ENCODE results near the gene ZNF276. TPM values are rescaled to one million over a fixed set of nuclear protein-coding genes. Genes with fewer than 3 reads are reported as not detected.
"Not testable (repeated sequence)": the region's sequence is repeated elsewhere in the genome, so short reads cannot be mapped to it uniquely, and the experiment has no call there.

ZNF276 gene, protein sequence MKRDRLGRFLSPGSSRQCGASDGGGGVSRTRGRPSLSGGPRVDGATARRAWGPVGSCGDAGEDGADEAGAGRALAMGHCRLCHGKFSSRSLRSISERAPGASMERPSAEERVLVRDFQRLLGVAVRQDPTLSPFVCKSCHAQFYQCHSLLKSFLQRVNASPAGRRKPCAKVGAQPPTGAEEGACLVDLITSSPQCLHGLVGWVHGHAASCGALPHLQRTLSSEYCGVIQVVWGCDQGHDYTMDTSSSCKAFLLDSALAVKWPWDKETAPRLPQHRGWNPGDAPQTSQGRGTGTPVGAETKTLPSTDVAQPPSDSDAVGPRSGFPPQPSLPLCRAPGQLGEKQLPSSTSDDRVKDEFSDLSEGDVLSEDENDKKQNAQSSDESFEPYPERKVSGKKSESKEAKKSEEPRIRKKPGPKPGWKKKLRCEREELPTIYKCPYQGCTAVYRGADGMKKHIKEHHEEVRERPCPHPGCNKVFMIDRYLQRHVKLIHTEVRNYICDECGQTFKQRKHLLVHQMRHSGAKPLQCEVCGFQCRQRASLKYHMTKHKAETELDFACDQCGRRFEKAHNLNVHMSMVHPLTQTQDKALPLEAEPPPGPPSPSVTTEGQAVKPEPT
- 9.3 to 17.9 TPM (median 11.3 TPM) in 3 replicates for polyA plus RNA-seq
- polyA plus RNA-seq (2011; ENCODE audit: low read depth): 19.4 TPM
- polyA plus RNA-seq (2011; cell fraction: cytosol; rRNA removed): 3.4 and 7.4 TPM in 2 replicates
- polyA plus RNA-seq (2011; cell fraction: nucleus; rRNA removed): 48.4 and 58.6 TPM in 2 replicates
- polyA plus RNA-seq (2012; ENCODE audit: low replicate concordance): 10.5 and 13.0 TPM in 2 replicates
- polyA minus RNA-seq: 5.7 to 36.2 TPM (median 17.6 TPM) in 3 replicates
- 8.1 TPM for polyA minus RNA-seq (2011; cell fraction: cytosol; rRNA and poly(A)+ RNA removed)
- 21.3 and 26.8 TPM in 2 replicates for polyA minus RNA-seq (2011; cell fraction: nucleus; rRNA and poly(A)+ RNA removed)

DNA sequence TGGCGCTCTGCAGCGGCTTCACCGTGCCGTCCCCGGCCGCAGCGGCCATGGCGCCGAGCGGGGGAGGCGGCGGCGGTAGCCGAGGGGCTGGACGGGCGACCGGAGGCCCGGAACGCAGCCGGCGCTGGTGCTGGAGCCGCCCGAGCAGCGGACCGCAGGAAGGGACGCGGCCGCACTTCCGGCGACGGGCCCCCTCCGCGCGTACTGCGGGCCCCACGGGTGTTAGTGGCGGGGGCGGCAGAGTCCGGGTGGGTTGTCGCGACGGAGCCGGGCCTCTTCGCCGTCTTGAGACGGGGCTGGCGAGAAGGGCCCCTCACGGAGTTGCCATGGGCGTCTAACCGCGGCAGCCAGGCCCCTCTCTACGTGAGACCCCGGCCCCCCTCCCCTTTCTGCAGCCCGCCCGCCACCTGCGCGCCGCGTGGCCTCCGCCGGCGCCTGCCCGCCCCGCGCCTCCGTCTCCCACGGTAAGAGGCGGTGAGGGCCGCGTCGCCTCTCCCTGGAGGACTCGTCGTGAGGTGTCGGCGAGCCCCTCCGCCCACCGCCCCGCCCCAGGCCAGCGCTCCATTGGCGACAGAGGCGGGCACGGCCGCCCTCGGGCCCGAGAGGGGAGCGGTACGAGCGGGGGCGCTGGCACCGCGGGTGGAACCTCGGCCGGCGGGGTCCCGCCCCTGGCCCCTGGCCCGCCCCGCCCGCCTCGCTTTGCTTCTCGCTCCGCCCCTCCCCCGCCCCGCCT lies at the start of gene ZNF276, which contains the start of gene VPS9D1:
TSS of gene ZNF276 (plus strand) at position 725 of the 733 bp plus-strand sequence. CDS start 104 bp downstream, outside the sequence.
TSS of gene VPS9D1 (minus strand) at position 86 of the 733 bp plus-strand sequence. CDS start at position 49, 37 bp downstream.
- Histone ChIP-seq H3K9me3 (ENCODE audit: control insufficient read depth, low read depth, low read length) (no peaks in the 10 kb centered on the region), H4K20me1 (ENCODE audit: control insufficient read depth, extremely low read depth, insufficient read depth, low read length) (peaks cover 12% of the 10 kb centered on the region), H3K36me3 (ENCODE audit: control insufficient read depth in 2 of 2, extremely low read depth in 1 of 2, insufficient read depth in 2 of 2, low read length in 2 of 2) (peaks cover 5 to 14% of the 10 kb centered on the region in 2 experiments), H3K4me1 (ENCODE audit: control insufficient read depth, extremely low read depth, insufficient read depth, low read length) (peaks cover 32% of the 10 kb centered on the region), H2AFZ (ENCODE audit: control insufficient read depth, low read length) (peak within 1 kb of the TSS; percentile 46), H3K4me3 (ENCODE audit: control insufficient read depth in 2 of 3, extremely low read depth in 1 of 3, insufficient read depth in 2 of 3, low read depth in 1 of 3, low read length in 3 of 3) (peak within 1 kb of the TSS; percentile 64 to 84 (median 83)), H3K27me3 (ENCODE audit: control insufficient read depth, extremely low read depth, insufficient read depth, low read length) (no peaks in the 10 kb centered on the region), H3K4me2 (ENCODE audit: control insufficient read depth, extremely low read depth, insufficient read depth, low read depth, low read length) (peak within 1 kb of the TSS; percentile 97), H3K79me2 (ENCODE audit: control insufficient read depth, insufficient read depth, low read length) (peaks cover 19% of the 10 kb centered on the region), H3K9me1 (ENCODE audit: control insufficient read depth, extremely low read depth, insufficient read depth, low read length) (no peaks in the 10 kb centered on the region), H3K9ac (ENCODE audit: control insufficient read depth, extremely low read depth, insufficient read depth, low read length) (peak within 1 kb of the TSS; percentile 74), H3K27ac (ENCODE audit: control insufficient read depth, insufficient read depth, low read length) (peak within 1 kb of the TSS; percentile 52)
- FAIRE-seq (no peak), DNase-seq (ENCODE audit: low read depth, low spot score) (no peak)
- no peak for TF ChIP-seq EZH2 (IDR thresholded peaks at IDR 0.05; ENCODE audit: low read length)
- TF ChIP-seq, protein P1, sequence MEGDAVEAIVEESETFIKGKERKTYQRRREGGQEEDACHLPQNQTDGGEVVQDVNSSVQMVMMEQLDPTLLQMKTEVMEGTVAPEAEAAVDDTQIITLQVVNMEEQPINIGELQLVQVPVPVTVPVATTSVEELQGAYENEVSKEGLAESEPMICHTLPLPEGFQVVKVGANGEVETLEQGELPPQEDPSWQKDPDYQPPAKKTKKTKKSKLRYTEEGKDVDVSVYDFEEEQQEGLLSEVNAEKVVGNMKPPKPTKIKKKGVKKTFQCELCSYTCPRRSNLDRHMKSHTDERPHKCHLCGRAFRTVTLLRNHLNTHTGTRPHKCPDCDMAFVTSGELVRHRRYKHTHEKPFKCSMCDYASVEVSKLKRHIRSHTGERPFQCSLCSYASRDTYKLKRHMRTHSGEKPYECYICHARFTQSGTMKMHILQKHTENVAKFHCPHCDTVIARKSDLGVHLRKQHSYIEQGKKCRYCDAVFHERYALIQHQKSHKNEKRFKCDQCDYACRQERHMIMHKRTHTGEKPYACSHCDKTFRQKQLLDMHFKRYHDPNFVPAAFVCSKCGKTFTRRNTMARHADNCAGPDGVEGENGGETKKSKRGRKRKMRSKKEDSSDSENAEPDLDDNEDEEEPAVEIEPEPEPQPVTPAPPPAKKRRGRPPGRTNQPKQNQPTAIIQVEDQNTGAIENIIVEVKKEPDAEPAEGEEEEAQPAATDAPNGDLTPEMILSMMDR (optimal IDR thresholded peaks at IDR 0.05 in 1 of 3, IDR thresholded peaks at IDR 0.05 in 1 of 3, conservative IDR thresholded peaks at IDR 0.05 in 1 of 3; ENCODE audit: extremely low read depth in 1 of 3, insufficient read depth in 2 of 3, low read length in 3 of 3): no peak
- dilution Hi-C loops (cut with MboI; ENCODE audit: extremely low pct_ligation_motif_present, low sequenced_read_pairs): no loop called here

DNA sequence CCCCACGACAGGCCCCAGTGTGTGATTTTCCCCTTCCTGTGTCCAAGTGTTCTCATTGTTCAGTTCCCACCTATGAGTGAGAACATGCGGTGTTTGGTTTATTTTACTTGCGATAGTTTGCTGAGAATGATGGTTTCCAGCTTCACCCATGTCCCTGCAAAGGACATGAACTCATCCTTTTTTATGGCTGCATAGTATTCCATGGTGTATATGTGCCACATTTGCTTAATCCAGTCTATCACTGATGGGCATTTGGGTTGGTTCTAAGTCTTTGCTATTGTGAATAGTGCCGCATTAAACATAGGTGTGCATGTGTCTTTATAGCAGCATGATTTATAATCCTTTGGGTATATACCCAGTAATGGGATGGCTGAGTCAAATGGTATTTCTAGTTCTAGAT lies 49.8 kb upstream of the ZNF276 start:
- H3K9me3 ChIP-seq (ENCODE audit: control insufficient read depth, low read depth, low read length); H3K4me2 ChIP-seq (ENCODE audit: control insufficient read depth, extremely low read depth, insufficient read depth, low read depth, low read length); H4K20me1 ChIP-seq (ENCODE audit: control insufficient read depth, extremely low read depth, insufficient read depth, low read length); H3K27me3 ChIP-seq (ENCODE audit: control insufficient read depth, extremely low read depth, insufficient read depth, low read length); H3K4me1 ChIP-seq (ENCODE audit: control insufficient read depth, extremely low read depth, insufficient read depth, low read length); H3K4me3 ChIP-seq (ENCODE audit: control insufficient read depth in 2 of 3, extremely low read depth in 1 of 3, insufficient read depth in 2 of 3, low read depth in 1 of 3, low read length in 3 of 3); H3K27ac ChIP-seq (ENCODE audit: control insufficient read depth, insufficient read depth, low read length); H3K36me3 ChIP-seq (ENCODE audit: control insufficient read depth in 2 of 2, extremely low read depth in 1 of 2, insufficient read depth in 2 of 2, low read length in 2 of 2); H3K9me1 ChIP-seq (ENCODE audit: control insufficient read depth, extremely low read depth, insufficient read depth, low read length); H3K79me2 ChIP-seq (ENCODE audit: control insufficient read depth, insufficient read depth, low read length); DNase-seq (ENCODE audit: low read depth, low spot score); H2AFZ ChIP-seq (ENCODE audit: control insufficient read depth, low read length); FAIRE-seq; H3K9ac ChIP-seq (ENCODE audit: control insufficient read depth, extremely low read depth, insufficient read depth, low read length); dilution Hi-C loops (cut with MboI; ENCODE audit: extremely low pct_ligation_motif_present, low sequenced_read_pairs): not testable (repeated sequence)
